Measurements from ENCODE around the gene NAA25. TPM values are rescaled to one million over a fixed set of nuclear protein-coding genes. Genes with fewer than 3 reads are reported as not detected.

Gene NAA25
- 10 to 100 TPM in 8 of 9 donors, 1 to 10 TPM in 1; 9.4 to 32.6 (median 23.4) TPM for total RNA-seq
- polyA plus RNA-seq, result 10 to 100 TPM in 1 of 3 donors, 1 to 10 TPM in 2; 7.2 to 31.8 (median 7.2) TPM
- long read RNA-seq, donor 1, partial matches to known transcripts, result 13 of 14 reads
- long read RNA-seq, donor 1, other reads (novel, unspliced or antisense), result 0 of 14 reads
- long read RNA-seq, donor 2, full-length matches to known transcripts, result 3 of 3 reads
- long read RNA-seq, donor 2, partial matches to known transcripts, result 0 of 3 reads
- long read RNA-seq, donor 2, other reads (novel, unspliced or antisense), result 0 of 3 reads
- long read RNA-seq, donor 3, full-length matches to known transcripts, result 4 of 4 reads
- long read RNA-seq, donor 3, partial matches to known transcripts, result 0 of 4 reads
- long read RNA-seq, donor 3, other reads (novel, unspliced or antisense), result 0 of 4 reads
- long read RNA-seq, donor 4, partial matches to known transcripts, result 11 of 13 reads
- long read RNA-seq, donor 4, other reads (novel, unspliced or antisense), result 2 of 13 reads
- long read RNA-seq, donor 5, full-length matches to known transcripts, result 10 of 26 reads
- long read RNA-seq, donor 5, partial matches to known transcripts, result 9 of 26 reads
- long read RNA-seq, donor 5, other reads (novel, unspliced or antisense), result 7 of 26 reads
- long read RNA-seq, donor 6, partial matches to known transcripts, result 6 of 8 reads
- long read RNA-seq, donor 6, other reads (novel, unspliced or antisense), result 2 of 8 reads
- long read RNA-seq, donor 7, partial matches to known transcripts, result 0 of 1 reads
- long read RNA-seq, donor 7, other reads (novel, unspliced or antisense), result 0 of 1 reads
- long read RNA-seq, donor 8, partial matches to known transcripts, result 10 of 11 reads
- long read RNA-seq, donor 8, other reads (novel, unspliced or antisense), result 0 of 11 reads
- long read RNA-seq, donor 9, full-length matches to known transcripts, result 5 of 5 reads
- long read RNA-seq, donor 9, partial matches to known transcripts, result 0 of 5 reads
- long read RNA-seq, donor 9, other reads (novel, unspliced or antisense), result 0 of 5 reads
- long read RNA-seq, donor 10, partial matches to known transcripts, result 31 of 36 reads
- long read RNA-seq, donor 10, other reads (novel, unspliced or antisense), result 5 of 36 reads

- Histone ChIP-seq H3K9me3 (replicated peaks in 1 of 3) (no peaks in the 10 kb centered on the region), H3K27me3 (no peaks in the 10 kb centered on the region), H3K27ac (peak within 1 kb of the TSS; percentile 82 to 98 (median 88)), H3K36me3 (replicated peaks in 1 of 2) (no peaks in the 10 kb centered on the region), H3K4me1 (replicated peaks in 1 of 2) (peaks cover 16 to 35% of the 10 kb centered on the region in 2 donors), H3K4me3 (peak within 1 kb of the TSS; percentile 19 to 77 (median 57))
- TF ChIP-seq POLR2A (IDR thresholded peaks at IDR 0.05), result peak in 1 of 2 donors; percentile 41
- no peak for TF ChIP-seq CTCF (IDR thresholded peaks at IDR 0.05)
- DNase-seq, result peak; percentile 88 to 94 (median 91)
- WGBS, 4 donors, result 0% methylated on average over 12 to 74 of the region's 74 CpGs
- intact Hi-C loops (cut with DNase I), result no loop called here
Observed at GRCh38 chr12:112108202-112109079, at the start of gene NAA25. TSS of gene NAA25 (minus strand) at chr12:112108783. CDS start at chr12:112108773, 10 bp downstream.

- H3K27me3 ChIP-seq, result no peaks in the 10 kb centered on the region
- peak in 1 of 7 donors; percentile 43 for DNase-seq
- intact Hi-C loops (cut with DNase I), result no loop called here
- H3K27ac ChIP-seq, result no peak overlapping the region
- TF ChIP-seq CTCF (IDR thresholded peaks at IDR 0.05) (no peak), POLR2A (IDR thresholded peaks at IDR 0.05) (no peak)
- H3K4me1 ChIP-seq (replicated peaks in 1 of 2), result no peaks in the 10 kb centered on the region
- no peaks in the 10 kb centered on the region for H3K9me3 ChIP-seq (replicated peaks in 1 of 3)
- no peak overlapping the region for H3K4me3 ChIP-seq
- 89 to 95% (median 92%) methylated on average over 8 of the region's 8 CpGs for whole genome bisulfite sequencing, 4 donors
- H3K36me3 ChIP-seq (replicated peaks in 1 of 2), result peaks cover 0 to 62% of the 10 kb centered on the region in 2 donors
Observed at GRCh38 chr12:112153893-112154219, 45.3 kb upstream of the NAA25 start.

- 87 to 91% (median 89%) methylated on average over 9 to 11 of the region's 11 CpGs for WGBS, 4 donors
- peak in 1 of 7 donors; percentile 17 for DNase-seq
- H3K4me3 ChIP-seq, result no peak overlapping the region
- TF ChIP-seq POLR2A (IDR thresholded peaks at IDR 0.05) (no peak), CTCF (IDR thresholded peaks at IDR 0.05) (no peak)
- peaks cover 0 to 62% of the 10 kb centered on the region in 2 donors for H3K36me3 ChIP-seq (replicated peaks in 1 of 2)
- intact Hi-C loops (cut with DNase I), result no loop called here
- no peaks in the 10 kb centered on the region for H3K9me3 ChIP-seq (replicated peaks in 1 of 3)
- H3K27ac ChIP-seq, result no peak overlapping the region
- no peaks in the 10 kb centered on the region for H3K4me1 ChIP-seq (replicated peaks in 1 of 2)
- no peaks in the 10 kb centered on the region for H3K27me3 ChIP-seq
Observed at GRCh38 chr12:112153181-112153892, 44.8 kb upstream of the NAA25 start.
